ENCODE results near the gene COL27A1.

Gene COL27A1

DNA sequence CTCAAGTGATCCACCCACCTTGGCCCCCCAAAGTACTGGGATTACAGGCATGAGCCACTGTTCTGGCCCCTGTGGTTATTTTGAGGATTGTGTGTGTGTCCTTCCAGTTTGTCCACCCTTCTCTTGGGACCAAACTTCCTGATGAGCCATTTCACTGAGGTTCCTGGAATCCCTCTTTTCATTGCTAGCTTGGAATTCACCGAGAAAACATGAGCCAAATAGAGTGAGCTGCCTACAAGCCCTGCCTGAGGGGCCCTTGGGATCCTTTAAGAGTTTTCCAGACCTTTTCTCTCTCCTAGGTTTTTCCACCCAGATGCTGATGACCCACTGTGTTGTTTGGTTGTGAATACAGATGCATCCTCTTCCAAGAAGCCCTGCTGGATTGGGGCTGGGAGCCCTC lies 43.0 kb upstream of the COL27A1 start:
- no peak overlapping the region for H2BK15ac ChIP-seq (replicated peaks; ENCODE audit: low read depth)

DNA sequence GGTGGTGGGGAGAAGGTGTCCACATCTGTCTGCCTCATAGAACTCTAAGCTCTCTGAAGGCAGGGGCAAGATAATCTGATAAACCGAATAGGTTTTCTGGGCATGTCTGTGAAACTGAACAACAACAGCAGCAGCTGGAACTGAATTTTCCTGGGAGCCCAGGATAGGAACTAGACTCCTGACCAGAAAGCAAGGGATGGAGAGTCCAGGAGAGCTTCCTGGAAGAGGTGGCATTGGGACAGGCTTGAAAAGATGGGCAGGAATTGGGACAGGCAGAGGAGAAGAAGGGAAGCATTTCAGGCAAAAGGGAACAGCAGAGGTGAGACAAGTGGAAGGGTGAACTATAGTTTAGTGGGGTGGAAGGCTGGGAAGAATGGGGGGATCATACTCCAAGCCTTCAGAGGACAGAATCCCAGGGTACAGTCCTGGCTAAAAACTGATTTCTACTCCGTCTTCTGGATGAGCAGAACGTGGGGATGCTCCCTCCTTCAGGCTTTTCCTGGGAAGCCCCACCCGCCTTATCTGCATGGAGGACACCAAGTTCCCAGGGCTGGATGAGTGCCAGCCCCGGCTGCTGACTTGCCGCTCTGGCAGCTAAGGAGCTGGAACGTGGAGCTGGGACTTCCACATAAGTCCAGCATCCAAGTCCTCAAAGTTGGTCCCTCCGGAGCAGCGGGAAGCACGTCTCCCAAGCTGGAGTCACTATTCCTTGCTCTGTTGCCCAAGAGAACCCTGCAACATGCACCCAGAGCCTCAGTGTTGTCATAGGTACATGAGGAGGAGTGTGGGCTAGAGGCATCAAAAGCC lies 42.4 kb upstream of the COL27A1 start:
- no peak overlapping the region for H3K23ac ChIP-seq (ENCODE audit: low read length)
- H3K9ac ChIP-seq (ENCODE audit: low read length), result no peak overlapping the region
- H3K79me1 ChIP-seq (ENCODE audit: low read length), result no peaks in the 10 kb centered on the region
- no peaks in the 10 kb centered on the region for H3K27me3 ChIP-seq (ENCODE audit: insufficient read depth, low read length, poor library complexity)
- no peak overlapping the region for H2AK5ac ChIP-seq (ENCODE audit: low read length)
- H2BK15ac ChIP-seq (replicated peaks; ENCODE audit: low read depth), result no peak overlapping the region
- no peak overlapping the region for H2BK120ac ChIP-seq (ENCODE audit: low read depth, low read length)
- H3K4ac ChIP-seq (ENCODE audit: low read depth, low read length), result no peak overlapping the region
- H2BK5ac ChIP-seq (ENCODE audit: low read length), result no peak overlapping the region
- DNase-seq, result no peak
- H3K18ac ChIP-seq (ENCODE audit: low read length), result no peak overlapping the region
- H3K56ac ChIP-seq (ENCODE audit: low read length), result no peak overlapping the region
- H3K79me2 ChIP-seq (ENCODE audit: control insufficient read depth, insufficient read depth, low read length), result no peaks in the 10 kb centered on the region
- H3K4me3 ChIP-seq (ENCODE audit: low read length), result no peak overlapping the region
- no peak overlapping the region for H3K27ac ChIP-seq (ENCODE audit: low read depth, low read length)
- H3K36me3 ChIP-seq (ENCODE audit: control insufficient read depth, insufficient read depth, low read length), result no peaks in the 10 kb centered on the region
- H4K8ac ChIP-seq (ENCODE audit: low read depth, low read length), result no peak overlapping the region
- H4K5ac ChIP-seq (ENCODE audit: low read length), result no peak overlapping the region
- WGBS (ENCODE audit: extremely low coverage, insufficient coverage, low lambda C conversion rate), result no CpG with 5 or more reads among the region's 10 CpGs
- no peak overlapping the region for H3K4me2 ChIP-seq (ENCODE audit: low read length)
- H3K4me1 ChIP-seq (ENCODE audit: control insufficient read depth, low read depth, low read length), result no peaks in the 10 kb centered on the region

More for the DNA sequence above, 43.0 kb upstream of the COL27A1 start:
- H2AK5ac ChIP-seq (ENCODE audit: low read length), result no peak overlapping the region
- H2BK5ac ChIP-seq (ENCODE audit: low read length), result no peak overlapping the region
- no peak overlapping the region for H3K4ac ChIP-seq (ENCODE audit: low read depth, low read length)
- no peak overlapping the region for H3K4me3 ChIP-seq (ENCODE audit: low read length)
- no peak overlapping the region for H3K4me2 ChIP-seq (ENCODE audit: low read length)
- H4K8ac ChIP-seq (ENCODE audit: low read depth, low read length), result no peak overlapping the region
- no peaks in the 10 kb centered on the region for H3K79me2 ChIP-seq (ENCODE audit: control insufficient read depth, insufficient read depth, low read length)
- no peak overlapping the region for H3K9ac ChIP-seq (ENCODE audit: low read length)
- no peak overlapping the region for H4K5ac ChIP-seq (ENCODE audit: low read length)
- no peaks in the 10 kb centered on the region for H3K36me3 ChIP-seq (ENCODE audit: control insufficient read depth, insufficient read depth, low read length)
- H3K23ac ChIP-seq (ENCODE audit: low read length), result no peak overlapping the region
- no peak overlapping the region for H3K56ac ChIP-seq (ENCODE audit: low read length)
- no peaks in the 10 kb centered on the region for H3K27me3 ChIP-seq (ENCODE audit: insufficient read depth, low read length, poor library complexity)
- H3K18ac ChIP-seq (ENCODE audit: low read length), result no peak overlapping the region
- H3K4me1 ChIP-seq (ENCODE audit: control insufficient read depth, low read depth, low read length), result no peaks in the 10 kb centered on the region
- no peaks in the 10 kb centered on the region for H3K79me1 ChIP-seq (ENCODE audit: low read length)
- DNase-seq, result no peak
- no peak overlapping the region for H3K27ac ChIP-seq (ENCODE audit: low read depth, low read length)
- no peak overlapping the region for H2BK120ac ChIP-seq (ENCODE audit: low read depth, low read length)
- no CpG with 5 or more reads among the region's 1 CpG for WGBS (ENCODE audit: extremely low coverage, insufficient coverage, low lambda C conversion rate)

DNA sequence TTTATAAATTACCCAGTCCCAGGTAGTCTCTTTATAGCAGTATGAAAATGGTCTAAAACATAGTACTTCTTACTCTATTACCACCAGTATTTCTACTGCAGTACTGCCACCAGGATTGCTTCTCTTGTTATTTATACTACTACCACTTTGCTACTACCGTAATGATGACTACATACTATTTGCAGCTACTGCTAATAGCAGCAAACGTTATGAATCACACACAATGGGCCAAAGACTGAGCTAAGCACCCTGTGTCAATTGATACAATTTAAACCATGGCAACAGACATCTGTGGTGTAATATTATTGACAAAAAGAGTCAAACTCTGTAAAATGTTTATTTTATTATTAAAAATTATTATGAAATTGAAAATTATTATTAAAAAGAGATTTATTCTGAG lies 41.0 kb upstream of the COL27A1 start:
- no peak overlapping the region for H4K8ac ChIP-seq (ENCODE audit: low read depth, low read length)
- H3K4me1 ChIP-seq (ENCODE audit: control insufficient read depth, low read depth, low read length), result no peaks in the 10 kb centered on the region
- H3K4me3 ChIP-seq (ENCODE audit: low read length), result no peak overlapping the region
- H3K9ac ChIP-seq (ENCODE audit: low read length), result no peak overlapping the region
- no peak overlapping the region for H3K4ac ChIP-seq (ENCODE audit: low read depth, low read length)
- H2BK5ac ChIP-seq (ENCODE audit: low read length), result no peak overlapping the region
- H3K56ac ChIP-seq (ENCODE audit: low read length), result no peak overlapping the region
- H2AK5ac ChIP-seq (ENCODE audit: low read length), result no peak overlapping the region
- H3K27me3 ChIP-seq (ENCODE audit: insufficient read depth, low read length, poor library complexity), result no peaks in the 10 kb centered on the region
- WGBS (ENCODE audit: extremely low coverage, insufficient coverage, low lambda C conversion rate), result no CpG with 5 or more reads among the region's 2 CpGs
- H3K36me3 ChIP-seq (ENCODE audit: control insufficient read depth, insufficient read depth, low read length), result no peaks in the 10 kb centered on the region
- H3K18ac ChIP-seq (ENCODE audit: low read length), result no peak overlapping the region
- no peak overlapping the region for H4K5ac ChIP-seq (ENCODE audit: low read length)
- H3K27ac ChIP-seq (ENCODE audit: low read depth, low read length), result no peak overlapping the region
- H3K79me1 ChIP-seq (ENCODE audit: low read length), result no peaks in the 10 kb centered on the region
- H2BK15ac ChIP-seq (replicated peaks; ENCODE audit: low read depth), result no peak overlapping the region
- H3K79me2 ChIP-seq (ENCODE audit: control insufficient read depth, insufficient read depth, low read length), result no peaks in the 10 kb centered on the region
- H2BK120ac ChIP-seq (ENCODE audit: low read depth, low read length), result no peak overlapping the region
- no peak overlapping the region for H3K23ac ChIP-seq (ENCODE audit: low read length)
- no peak for DNase-seq
- H3K4me2 ChIP-seq (ENCODE audit: low read length), result no peak overlapping the region

DNA sequence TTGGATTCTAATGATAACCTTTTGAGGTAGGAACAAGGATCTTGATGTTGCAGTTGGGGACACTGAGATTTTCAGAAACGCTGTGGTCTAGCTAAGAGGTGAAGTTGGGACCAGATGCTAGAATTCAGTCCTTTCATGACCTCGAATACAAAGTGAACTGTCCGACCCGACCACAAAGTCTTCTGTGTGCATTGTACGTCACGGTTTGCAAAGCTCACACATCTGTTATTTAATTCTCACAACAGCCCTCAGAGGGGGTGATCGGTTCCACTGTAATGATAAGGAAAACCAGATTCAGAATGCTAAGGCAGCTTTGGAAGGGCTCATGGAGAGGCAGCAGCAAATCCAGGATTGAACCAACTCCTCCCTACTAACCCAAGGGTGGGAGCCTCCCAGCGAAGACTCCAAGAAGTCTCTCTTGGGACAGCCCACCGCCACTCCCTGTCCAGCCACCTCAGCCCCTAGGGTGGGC lies 39.6 kb upstream of the COL27A1 start:
- no peak overlapping the region for H3K4me2 ChIP-seq (ENCODE audit: low read length)
- no peak overlapping the region for H3K18ac ChIP-seq (ENCODE audit: low read length)
- H4K8ac ChIP-seq (ENCODE audit: low read depth, low read length), result no peak overlapping the region
- no peak overlapping the region for H4K5ac ChIP-seq (ENCODE audit: low read length)
- no peak overlapping the region for H3K4me3 ChIP-seq (ENCODE audit: low read length)
- no peaks in the 10 kb centered on the region for H3K79me1 ChIP-seq (ENCODE audit: low read length)
- no peak overlapping the region for H2BK120ac ChIP-seq (ENCODE audit: low read depth, low read length)
- no peaks in the 10 kb centered on the region for H3K79me2 ChIP-seq (ENCODE audit: control insufficient read depth, insufficient read depth, low read length)
- H3K27ac ChIP-seq (ENCODE audit: low read depth, low read length), result no peak overlapping the region
- H3K56ac ChIP-seq (ENCODE audit: low read length), result no peak overlapping the region
- H3K27me3 ChIP-seq (ENCODE audit: insufficient read depth, low read length, poor library complexity), result no peaks in the 10 kb centered on the region
- no peak overlapping the region for H2AK5ac ChIP-seq (ENCODE audit: low read length)
- H3K4me1 ChIP-seq (ENCODE audit: control insufficient read depth, low read depth, low read length), result no peaks in the 10 kb centered on the region
- no peak overlapping the region for H3K9ac ChIP-seq (ENCODE audit: low read length)
- DNase-seq, result no peak
- H3K4ac ChIP-seq (ENCODE audit: low read depth, low read length), result no peak overlapping the region
- no CpG with 5 or more reads among the region's 9 CpGs for WGBS (ENCODE audit: extremely low coverage, insufficient coverage, low lambda C conversion rate)
- H3K23ac ChIP-seq (ENCODE audit: low read length), result no peak overlapping the region
- H2BK15ac ChIP-seq (replicated peaks; ENCODE audit: low read depth), result no peak overlapping the region
- no peak overlapping the region for H2BK5ac ChIP-seq (ENCODE audit: low read length)
- no peaks in the 10 kb centered on the region for H3K36me3 ChIP-seq (ENCODE audit: control insufficient read depth, insufficient read depth, low read length)

DNA sequence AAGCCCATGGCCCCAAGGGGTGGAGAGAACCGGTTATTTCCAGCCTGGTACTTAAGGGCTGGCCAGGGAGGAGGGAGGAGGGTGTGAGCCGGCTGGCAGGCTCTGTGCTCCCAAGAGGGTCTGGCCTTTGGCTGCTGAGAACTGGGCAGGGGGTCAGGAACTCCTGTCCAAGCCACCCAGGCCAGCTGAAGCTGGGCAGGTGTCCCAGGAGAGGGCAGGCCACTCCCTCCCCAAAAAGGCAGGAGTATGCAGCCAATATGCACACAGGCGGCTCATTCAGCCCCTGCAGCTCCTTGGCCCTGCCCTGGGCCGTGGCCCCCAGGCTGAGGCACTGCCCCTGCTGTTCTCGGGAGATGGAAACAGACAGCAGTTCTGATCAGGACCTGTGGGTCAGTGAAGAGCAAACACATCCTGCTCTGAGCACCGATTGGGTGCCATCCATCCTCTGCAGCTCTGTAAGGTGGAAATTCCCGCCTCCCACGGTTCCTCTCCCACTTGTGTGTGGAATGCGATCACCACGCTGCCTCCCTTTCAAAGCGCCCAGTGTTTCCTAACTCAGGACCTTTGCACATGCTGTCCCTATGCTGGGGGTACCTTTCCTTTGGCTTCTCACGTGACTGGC lies 39.1 kb upstream of the COL27A1 start:
- Histone ChIP-seq H3K18ac (ENCODE audit: low read length) (no peak overlapping the region), H3K27ac (ENCODE audit: low read depth, low read length) (no peak overlapping the region), H3K4me1 (ENCODE audit: control insufficient read depth, low read depth, low read length) (no peaks in the 10 kb centered on the region), H3K4me2 (ENCODE audit: low read length) (no peak overlapping the region), H3K23ac (ENCODE audit: low read length) (no peak overlapping the region), H3K36me3 (ENCODE audit: control insufficient read depth, insufficient read depth, low read length) (no peaks in the 10 kb centered on the region), H4K5ac (ENCODE audit: low read length) (no peak overlapping the region), H4K8ac (ENCODE audit: low read depth, low read length) (no peak overlapping the region), H3K4me3 (ENCODE audit: low read length) (no peak overlapping the region), H3K79me1 (ENCODE audit: low read length) (no peaks in the 10 kb centered on the region), H3K9ac (ENCODE audit: low read length) (no peak overlapping the region), H2BK15ac (replicated peaks; ENCODE audit: low read depth) (no peak overlapping the region), H3K27me3 (ENCODE audit: insufficient read depth, low read length, poor library complexity) (no peaks in the 10 kb centered on the region), H3K56ac (ENCODE audit: low read length) (no peak overlapping the region), H2AK5ac (ENCODE audit: low read length) (no peak overlapping the region), H3K79me2 (ENCODE audit: control insufficient read depth, insufficient read depth, low read length) (no peaks in the 10 kb centered on the region), H2BK120ac (ENCODE audit: low read depth, low read length) (no peak overlapping the region), H3K4ac (ENCODE audit: low read depth, low read length) (no peak overlapping the region), H2BK5ac (ENCODE audit: low read length) (no peak overlapping the region)
- WGBS (ENCODE audit: extremely low coverage, insufficient coverage, low lambda C conversion rate), result no CpG with 5 or more reads among the region's 12 CpGs
- DNase-seq, result no peak
